HG03175 (cell line): ENCODE data around the gene PRSS12.
A peak's percentile ranks its signal among the peaks of the same experiment; 100 is the strongest.
"Not testable (repeated sequence)": the region's sequence is repeated elsewhere in the genome, so short reads cannot be mapped to it uniquely, and the experiment has no call there.

Source experiments
- ATAC-seq: cut with Tn5 transposase; IDR thresholded peaks from one replicate; pipeline ENCODE4 v1.9.1; 2021; ENCODE audit warnings: mild to moderate bottlenecking, moderate library complexity; ENCODE audit not compliant: unreplicated experiment

PRSS12 gene

GRCh38 chr4:118352843-118353533 is at the start of gene PRSS12:
PRSS12 (minus strand) TSS chr4:118353003; CDS start chr4:118352720, 283 bp downstream.
- ATAC-seq: peak; percentile 98

GRCh38 chr4:118400356-118400755 is 47.6 kb upstream of the PRSS12 start:
- no peak for ATAC-seq

GRCh38 chr4:118399883-118400282 is 47.1 kb upstream of the PRSS12 start:
- not testable (repeated sequence) for ATAC-seq

- peak; percentile 84 for ATAC-seq
Observed at GRCh38 chr4:118398226-118399090, 45.7 kb upstream of the PRSS12 start.

- ATAC-seq: no peak
Observed at GRCh38 chr4:118397623-118397979, 44.8 kb upstream of the PRSS12 start.

GRCh38 chr4:118396881-118397622 is 44.2 kb upstream of the PRSS12 start:
- no peak for ATAC-seq

- ATAC-seq: no peak
Observed at GRCh38 chr4:118395057-118395644, 42.3 kb upstream of the PRSS12 start.

GRCh38 chr4:118392509-118392908 is 39.7 kb upstream of the PRSS12 start:
- ATAC-seq: not testable (repeated sequence)

GRCh38 chr4:118390121-118390520 is 37.3 kb upstream of the PRSS12 start:
- no peak for ATAC-seq

GRCh38 chr4:118389721-118390120 is 36.9 kb upstream of the PRSS12 start:
- no peak for ATAC-seq

- no peak for ATAC-seq
Observed at GRCh38 chr4:118388606-118389005, 35.8 kb upstream of the PRSS12 start.

- no peak for ATAC-seq
Observed at GRCh38 chr4:118381902-118382301, 29.1 kb upstream of the PRSS12 start.

GRCh38 chr4:118373614-118374255 is 20.9 kb upstream of the PRSS12 start:
- ATAC-seq: no peak

GRCh38 chr4:118372251-118372650 is 19.4 kb upstream of the PRSS12 start:
- ATAC-seq: no peak

GRCh38 chr4:118369231-118369630 is 16.4 kb upstream of the PRSS12 start:
- no peak for ATAC-seq

GRCh38 chr4:118367872-118368271 is 15.1 kb upstream of the PRSS12 start:
- ATAC-seq: no peak

GRCh38 chr4:118367361-118367760 is 14.6 kb upstream of the PRSS12 start:
- no peak for ATAC-seq

GRCh38 chr4:118363166-118363565 is 10.4 kb upstream of the PRSS12 start:
- no peak for ATAC-seq

GRCh38 chr4:118361192-118361591 is 8.4 kb upstream of the PRSS12 start:
- ATAC-seq: no peak

- ATAC-seq: no peak
Observed at GRCh38 chr4:118360106-118360505, 7.3 kb upstream of the PRSS12 start.

- no peak for ATAC-seq
Observed at GRCh38 chr4:118357601-118358000, 4.8 kb upstream of the PRSS12 start.
